ENCODE data around the gene YRDC. TPM values are rescaled to one million over a fixed set of nuclear protein-coding genes. Genes with fewer than 3 reads are reported as not detected.

Gene YRDC
- total RNA-seq, 4 donors from 2014 or later: 10.8 to 19.1 (median 14.3) TPM

GRCh38 chr1:37795340-37796125, 12.5 kb downstream of the YRDC start:
- 25% methylated on average over 20 of the region's 22 CpGs for WGBS
- H3K27ac ChIP-seq (replicated peaks in 1 of 4): no peak overlapping the region
- intact Hi-C loops (cut with DNase I): no loop called here
- H3K9me3 ChIP-seq: no peaks in the 10 kb centered on the region
- DNase-seq (ENCODE audit: extremely low spot score): no peak
- peak overlapping the region in 1 of 4 donors; percentile 63 for H3K4me3 ChIP-seq
- peaks cover 12 to 28% (median 24%) of the 10 kb centered on the region in 4 donors for H3K4me1 ChIP-seq
- no peak for TF ChIP-seq CTCF (IDR thresholded peaks at IDR 0.05)
- TF ChIP-seq POLR2AphosphoS5 (IDR thresholded peaks at IDR 0.05): peak in 1 of 2 donors; percentile 40
- H3K36me3 ChIP-seq: peaks cover 0 to 19% (median 14%) of the 10 kb centered on the region in 4 donors
- peaks cover 0 to 4% (median 0%) of the 10 kb centered on the region in 4 donors for H3K27me3 ChIP-seq

- Histone ChIP-seq H3K4me3 (peak overlapping the region; percentile 63 to 77 (median 63)), H3K27ac (replicated peaks in 1 of 4) (no peak overlapping the region), H3K27me3 (peaks cover 0 to 4% (median 0%) of the 10 kb centered on the region in 4 donors), H3K4me1 (peaks cover 12 to 28% (median 24%) of the 10 kb centered on the region in 4 donors), H3K9me3 (no peaks in the 10 kb centered on the region), H3K36me3 (peaks cover 0 to 11% (median 6%) of the 10 kb centered on the region in 4 donors)
- intact Hi-C loops (cut with DNase I): no loop called here
- DNase-seq (ENCODE audit: extremely low spot score): no peak
- 49% methylated on average over 9 of the region's 59 CpGs for WGBS
- TF ChIP-seq CTCF (IDR thresholded peaks at IDR 0.05) (no peak), POLR2A (IDR thresholded peaks at IDR 0.05; ENCODE audit: low read depth) (no peak), EP300 (IDR thresholded peaks at IDR 0.05) (no peak), POLR2AphosphoS5 (IDR thresholded peaks at IDR 0.05) (no peak)
Observed at GRCh38 chr1:37794372-37795339, 13.4 kb downstream of the YRDC start.

GRCh38 chr1:37793773-37794371, 14.1 kb downstream of the YRDC start, which contains the start of gene MANEAL:
Gene MANEAL (plus strand): TSS chr1:37793847. CDS start chr1:37794183, 336 bp downstream.
- TF ChIP-seq CTCF (IDR thresholded peaks at IDR 0.05): no peak
- TF ChIP-seq POLR2A (IDR thresholded peaks at IDR 0.05; ENCODE audit: low read depth): no peak
- TF ChIP-seq POLR2AphosphoS5 (IDR thresholded peaks at IDR 0.05): no peak
- no peak for TF ChIP-seq EP300 (IDR thresholded peaks at IDR 0.05)
- no CpG with 5 or more reads among the region's 82 CpGs for WGBS
- no peak for DNase-seq (ENCODE audit: extremely low spot score)
- Histone ChIP-seq H3K4me3 (peak within 1 kb of the TSS; percentile 63 to 77 (median 63)), H3K27me3 (peaks cover 0 to 9% (median 0%) of the 10 kb centered on the region in 4 donors), H3K27ac (replicated peaks in 1 of 4) (no peak within 1 kb of the TSS), H3K4me1 (peaks cover 12 to 28% (median 24%) of the 10 kb centered on the region in 4 donors), H3K36me3 (peaks cover 0 to 3% (median 0%) of the 10 kb centered on the region in 4 donors), H3K9me3 (no peaks in the 10 kb centered on the region)
- intact Hi-C loops (cut with DNase I): no loop called here

- H3K4me3 ChIP-seq: peak overlapping the region; percentile 63 to 77 (median 63)
- DNase-seq (ENCODE audit: extremely low spot score): no peak
- H3K27ac ChIP-seq (replicated peaks in 1 of 4): no peak overlapping the region
- 75% methylated on average over 11 of the region's 36 CpGs for WGBS
- peaks cover 0 to 17% (median 0%) of the 10 kb centered on the region in 4 donors for H3K27me3 ChIP-seq
- H3K9me3 ChIP-seq: no peaks in the 10 kb centered on the region
- peaks cover 12 to 28% (median 24%) of the 10 kb centered on the region in 4 donors for H3K4me1 ChIP-seq
- TF ChIP-seq CTCF (IDR thresholded peaks at IDR 0.05) (no peak), EP300 (IDR thresholded peaks at IDR 0.05) (no peak)
- intact Hi-C loops (cut with DNase I): no loop called here
- H3K36me3 ChIP-seq: no peaks in the 10 kb centered on the region
Observed at GRCh38 chr1:37792943-37793686, 14.9 kb downstream of the YRDC start.
